Activated T-cell treated with anti-CD3 and anti-CD28 coated beads, Interleukin-2, amount 50 U/mL, for 1 hour (primary cell): ENCODE measurements around the gene APOE.
"Not testable (repeated sequence)": the region's sequence is repeated elsewhere in the genome, so short reads cannot be mapped to it uniquely, and the experiment has no call there.

Experiments
- DNase-seq: peaks from one replicate; pipeline ENCODE4 v3.0.0-alpha.2; 2020

Gene APOE

DNA sequence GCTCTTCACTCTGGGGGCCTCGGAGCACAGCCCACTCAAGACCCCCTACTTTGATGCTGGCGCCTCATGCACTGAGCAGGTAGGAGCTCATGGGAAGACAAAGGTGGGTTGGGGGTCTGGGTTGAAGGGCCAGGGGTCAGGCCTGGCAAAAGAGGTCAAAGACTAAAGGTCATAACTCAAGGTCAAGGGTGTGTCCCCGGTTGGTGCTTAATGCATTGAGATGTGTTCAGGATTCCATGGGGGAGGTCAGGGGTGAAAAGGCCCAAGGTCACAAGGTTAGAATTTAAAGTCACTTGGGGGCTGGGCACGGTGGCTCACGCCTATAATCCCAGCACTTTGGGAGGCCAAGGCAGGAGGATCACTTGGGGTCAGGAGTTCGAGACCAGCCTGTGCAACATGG, 19.5 kb upstream of the APOE start:
- no peak for DNase-seq

GRCh38 chr19:44887648-44888047, 17.9 kb upstream of the APOE start:
- no peak for DNase-seq

GRCh38 chr19:44888335-44888734, 17.3 kb upstream of the APOE start:
- DNase-seq, result not testable (repeated sequence)

GRCh38 chr19:44889830-44890365, 15.7 kb upstream of the APOE start:
- no peak for DNase-seq

DNA sequence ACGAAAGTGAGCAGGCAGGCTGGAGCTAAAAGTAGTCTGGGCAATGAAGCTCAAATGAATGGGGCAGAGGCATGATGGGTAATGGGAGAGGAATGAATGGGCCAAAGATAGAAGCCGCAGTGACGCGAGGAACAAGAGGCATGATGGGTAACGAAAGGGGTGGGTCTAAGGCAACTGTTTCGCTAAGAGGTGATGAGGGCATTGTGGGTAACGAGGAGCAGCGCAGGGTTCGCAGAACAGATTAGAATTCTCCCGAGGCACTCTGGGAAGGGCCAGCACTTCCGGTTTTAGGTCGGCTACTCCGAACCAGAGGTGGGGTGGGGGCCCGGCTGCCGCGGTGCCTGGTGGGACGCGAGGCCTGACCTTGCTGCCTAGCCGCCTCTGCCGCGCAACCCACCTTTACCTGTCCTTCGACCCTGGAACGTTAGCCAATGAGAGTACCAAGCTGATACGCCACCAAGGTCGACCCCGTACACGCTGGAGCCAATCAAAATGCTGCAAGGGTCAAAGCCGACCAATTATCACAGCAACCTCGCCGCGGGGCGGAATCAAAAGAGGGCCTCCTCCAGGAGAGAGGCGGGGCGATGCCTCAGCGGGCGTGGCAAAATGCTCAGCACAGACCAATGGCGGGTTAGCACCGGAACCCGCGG, 15.1 kb upstream of the APOE start:
- DNase-seq, result peak; percentile 100

DNA sequence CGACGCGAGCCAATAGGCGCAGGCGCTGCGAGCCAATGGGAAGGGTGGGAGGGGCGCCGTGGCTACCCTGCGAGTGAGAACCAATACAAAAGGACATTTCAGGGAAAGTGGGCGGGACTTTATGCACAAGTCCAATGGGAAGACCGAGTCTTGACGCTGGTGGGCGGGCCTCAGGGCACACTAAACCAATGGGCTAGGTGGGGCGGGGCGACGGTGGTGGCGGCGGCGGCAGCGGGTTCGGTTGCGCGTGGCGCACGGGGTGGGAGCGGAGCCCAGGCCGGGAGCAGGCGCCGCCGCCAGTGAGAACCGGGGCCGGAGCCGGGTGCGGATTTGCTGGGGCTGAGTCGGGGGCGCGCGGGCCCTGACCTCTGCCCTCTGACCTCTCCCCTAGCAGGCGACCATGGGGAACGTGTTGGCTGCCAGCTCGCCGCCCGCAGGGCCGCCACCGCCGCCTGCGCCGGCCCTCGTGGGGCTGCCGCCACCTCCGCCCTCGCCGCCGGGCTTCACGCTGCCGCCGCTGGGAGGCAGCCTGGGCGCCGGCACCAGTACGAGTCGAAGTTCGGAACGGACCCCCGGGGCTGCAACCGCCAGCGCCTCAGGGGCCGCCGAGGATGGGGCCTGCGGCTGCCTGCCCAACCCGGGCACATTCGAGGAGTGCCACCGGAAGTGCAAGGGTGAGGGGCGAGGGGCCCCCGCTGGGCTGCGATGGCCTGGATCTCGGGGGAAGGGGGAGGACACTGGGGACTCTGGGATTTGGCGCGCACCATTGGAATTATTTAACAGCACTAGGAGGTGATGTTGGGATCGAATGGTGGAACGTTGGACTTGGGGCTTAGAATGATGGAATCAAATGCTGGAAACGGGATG, 14.3 kb upstream of the APOE start, which contains the start of gene TOMM40:
TSS of gene TOMM40 (plus strand) at position 239 of the 867 bp plus-strand sequence. CDS start at position 401, 162 bp downstream.
- DNase-seq, result no peak

DNA sequence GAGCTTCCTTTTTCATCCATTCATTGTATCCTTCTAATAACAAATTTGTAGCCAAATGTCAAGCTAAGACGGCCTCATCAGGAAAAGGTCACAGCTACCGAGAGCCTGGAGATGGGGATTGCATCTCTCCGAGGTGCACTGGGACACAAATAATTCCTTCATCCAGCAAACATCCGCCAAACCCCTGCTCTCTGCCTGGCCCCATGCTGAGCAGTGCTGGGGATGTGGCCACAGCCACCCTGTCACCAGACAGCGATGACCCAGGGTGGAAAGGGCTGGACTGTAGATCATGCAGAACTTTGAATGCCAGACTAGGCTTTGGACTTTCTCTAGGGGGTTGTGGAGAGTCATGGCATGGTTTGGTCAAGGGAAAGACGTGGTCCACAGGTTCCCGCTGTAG, 12.7 kb upstream of the APOE start:
- DNase-seq, result no peak

GRCh38 chr19:44893332-44894051, 12.1 kb upstream of the APOE start:
- no peak for DNase-seq

DNA sequence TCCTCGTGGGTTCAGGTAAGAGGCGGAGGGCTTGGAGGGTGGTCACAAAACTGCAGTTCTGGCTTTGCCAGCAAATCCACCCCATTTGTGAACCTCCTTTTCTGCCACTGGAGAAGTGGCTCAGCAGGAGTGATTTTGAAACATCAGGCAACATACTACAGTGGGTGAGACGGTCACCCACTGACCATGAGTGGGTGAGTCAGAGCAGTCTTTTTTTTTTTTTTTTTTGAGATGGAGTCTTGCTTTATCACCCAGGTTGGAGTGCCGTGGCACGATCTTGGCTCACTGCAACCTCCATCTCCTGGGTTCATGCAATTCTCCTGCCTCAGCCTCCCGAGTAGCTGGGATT, 11.6 kb upstream of the APOE start:
- no peak for DNase-seq

GRCh38 chr19:44894946-44895345, 10.7 kb upstream of the APOE start:
- no peak for DNase-seq

DNA sequence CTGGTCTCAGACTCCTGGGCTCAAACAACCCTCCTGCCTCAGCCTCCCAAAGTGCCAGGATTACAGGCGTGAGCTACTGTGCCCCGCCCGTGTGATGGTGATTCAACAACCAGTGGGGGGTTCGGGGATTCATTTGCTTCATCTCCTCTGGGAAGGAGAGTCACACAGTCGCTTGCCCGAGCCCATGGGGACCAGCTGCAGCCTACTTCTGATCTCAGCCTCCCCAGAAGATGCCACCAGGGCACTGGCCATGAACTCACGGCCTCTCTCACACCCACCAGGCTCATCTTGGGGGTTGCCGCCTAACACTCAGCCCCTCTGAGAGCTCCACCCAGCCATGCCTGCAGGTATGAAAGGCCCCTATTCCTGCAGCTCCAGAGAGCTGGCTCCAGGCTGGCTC, 7.8 kb upstream of the APOE start:
- DNase-seq, result no peak

GRCh38 chr19:44900328-44901244, 5.0 kb upstream of the APOE start:
- DNase-seq, result no peak

DNA sequence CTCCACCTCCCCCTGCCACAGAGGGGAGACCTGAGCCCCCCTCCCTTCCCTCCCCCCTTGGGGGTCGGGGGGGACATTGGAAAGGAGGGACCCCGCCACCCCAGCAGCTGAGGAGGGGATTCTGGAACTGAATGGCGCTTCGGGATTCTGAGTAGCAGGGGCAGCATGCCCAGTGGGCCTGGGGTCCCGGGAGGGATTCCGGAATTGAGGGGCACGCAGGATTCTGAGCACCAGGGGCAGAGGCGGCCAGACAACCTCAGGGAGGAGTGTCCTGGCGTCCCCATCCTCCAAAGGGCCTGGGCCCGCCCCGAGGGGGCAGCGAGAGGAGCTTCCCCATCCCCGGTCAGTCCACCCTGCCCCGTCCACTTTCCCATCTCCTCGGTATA, 2.4 kb upstream of the APOE start:
- no peak for DNase-seq

GRCh38 chr19:44903602-44904425, 1.8 kb upstream of the APOE start:
- peak; percentile 82 for DNase-seq

- no peak for DNase-seq
These were observed 1.1 kb upstream of the APOE start for GRCh38 chr19:44904426-44904994.

GRCh38 chr19:44907613-44908012, 2.0 kb downstream of the APOE start:
- DNase-seq, result no peak

DNA sequence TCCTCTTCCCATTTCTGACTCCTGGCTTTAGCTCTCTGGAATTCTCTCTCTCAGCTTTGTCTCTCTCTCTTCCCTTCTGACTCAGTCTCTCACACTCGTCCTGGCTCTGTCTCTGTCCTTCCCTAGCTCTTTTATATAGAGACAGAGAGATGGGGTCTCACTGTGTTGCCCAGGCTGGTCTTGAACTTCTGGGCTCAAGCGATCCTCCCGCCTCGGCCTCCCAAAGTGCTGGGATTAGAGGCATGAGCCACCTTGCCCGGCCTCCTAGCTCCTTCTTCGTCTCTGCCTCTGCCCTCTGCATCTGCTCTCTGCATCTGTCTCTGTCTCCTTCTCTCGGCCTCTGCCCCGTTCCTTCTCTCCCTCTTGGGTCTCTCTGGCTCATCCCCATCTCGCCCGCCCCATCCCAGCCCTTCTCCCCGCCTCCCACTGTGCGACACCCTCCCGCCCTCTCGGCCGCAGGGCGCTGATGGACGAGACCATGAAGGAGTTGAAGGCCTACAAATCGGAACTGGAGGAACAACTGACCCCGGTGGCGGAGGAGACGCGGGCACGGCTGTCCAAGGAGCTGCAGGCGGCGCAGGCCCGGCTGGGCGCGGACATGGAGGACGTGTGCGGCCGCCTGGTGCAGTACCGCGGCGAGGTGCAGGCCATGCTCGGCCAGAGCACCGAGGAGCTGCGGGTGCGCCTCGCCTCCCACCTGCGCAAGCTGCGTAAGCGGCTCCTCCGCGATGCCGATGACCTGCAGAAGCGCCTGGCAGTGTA, 2.7 kb downstream of the APOE start:
- DNase-seq, result no peak

DNA sequence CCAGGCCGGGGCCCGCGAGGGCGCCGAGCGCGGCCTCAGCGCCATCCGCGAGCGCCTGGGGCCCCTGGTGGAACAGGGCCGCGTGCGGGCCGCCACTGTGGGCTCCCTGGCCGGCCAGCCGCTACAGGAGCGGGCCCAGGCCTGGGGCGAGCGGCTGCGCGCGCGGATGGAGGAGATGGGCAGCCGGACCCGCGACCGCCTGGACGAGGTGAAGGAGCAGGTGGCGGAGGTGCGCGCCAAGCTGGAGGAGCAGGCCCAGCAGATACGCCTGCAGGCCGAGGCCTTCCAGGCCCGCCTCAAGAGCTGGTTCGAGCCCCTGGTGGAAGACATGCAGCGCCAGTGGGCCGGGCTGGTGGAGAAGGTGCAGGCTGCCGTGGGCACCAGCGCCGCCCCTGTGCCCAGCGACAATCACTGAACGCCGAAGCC, 3.3 kb downstream of the APOE start:
- DNase-seq, result no peak

- DNase-seq, result no peak
These were observed 4.2 kb downstream of the APOE start for GRCh38 chr19:44909775-44910174.

DNA sequence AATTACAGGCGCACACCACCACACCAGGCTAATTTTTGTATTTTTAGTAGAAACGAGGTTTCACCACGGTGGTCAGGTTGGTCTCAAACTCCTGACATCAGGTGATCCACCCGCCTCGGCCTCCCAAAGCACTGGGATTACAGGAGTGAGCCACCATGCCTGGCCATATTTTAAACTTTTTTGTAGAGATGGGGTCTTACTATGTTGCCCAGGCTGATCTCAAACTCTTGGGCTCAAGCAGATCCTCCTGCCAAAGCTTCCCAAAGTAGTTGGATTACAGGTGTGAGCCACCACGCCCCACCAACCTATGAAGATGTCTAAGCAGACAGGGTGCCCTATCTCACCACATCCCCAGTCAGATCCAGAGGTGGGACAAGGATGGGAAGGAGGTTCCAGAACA, 6.3 kb downstream of the APOE start:
- not testable (repeated sequence) for DNase-seq
